ENCODE results near the gene NEUROG3. TPM values are rescaled to one million over a fixed set of nuclear protein-coding genes. Genes with fewer than 3 reads are reported as not detected.

NEUROG3 gene
- total and polyA plus RNA-seq, 2 donors (not counting 1 experiment from before 2014, with no cell fraction given) = not detected

DNA sequence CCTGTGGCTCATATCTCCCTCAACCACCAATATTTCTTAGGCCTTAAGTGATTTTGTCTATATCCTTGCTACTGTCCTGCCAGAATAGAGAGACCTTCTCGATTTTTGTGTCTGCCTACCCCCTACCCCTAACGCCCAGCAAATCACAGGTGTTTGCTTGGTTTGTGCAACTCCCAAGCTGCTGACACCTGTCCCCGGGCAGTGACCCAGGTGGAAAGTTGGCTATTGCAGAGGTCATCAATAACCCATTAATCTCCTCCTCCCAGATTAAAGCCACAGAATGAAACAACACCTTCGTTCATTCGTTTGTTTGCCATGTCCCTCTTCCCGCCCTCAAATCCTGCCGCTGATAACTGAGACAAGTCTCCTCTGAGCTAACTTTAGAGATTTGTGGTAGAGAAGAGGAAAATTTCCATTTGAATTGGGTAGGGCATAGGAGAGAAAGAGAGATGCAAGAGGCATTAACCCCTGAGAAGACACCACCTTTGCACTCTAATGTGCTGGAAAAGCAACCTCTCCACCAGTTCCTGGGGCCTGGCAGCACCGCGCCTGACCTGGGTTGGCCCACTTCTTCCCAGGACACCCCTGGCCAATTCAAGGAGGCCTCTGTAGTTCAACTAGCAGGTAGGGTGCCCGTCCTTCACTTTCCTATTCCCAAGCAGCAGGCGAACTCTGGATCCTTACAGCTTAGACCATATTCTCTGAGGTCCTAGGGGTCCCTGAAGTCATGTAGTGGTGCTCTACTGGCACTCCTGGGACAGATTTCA is 3.0 kb downstream of the NEUROG3 start:
- Histone ChIP-seq H3K27ac (ENCODE audit: insufficient read depth, low read length) (no peak overlapping the region), H3K36me3 (ENCODE audit: control insufficient read depth, insufficient read depth, low read length) (no peaks in the 10 kb centered on the region), H3K9ac (ENCODE audit: insufficient read depth, low read length) (no peak overlapping the region), H3K4me1 (ENCODE audit: control insufficient read depth, extremely low read depth, insufficient read depth, low read length) (no peaks in the 10 kb centered on the region), H3K79me2 (ENCODE audit: control insufficient read depth, insufficient read depth, low read length) (no peaks in the 10 kb centered on the region), H4K20me1 (ENCODE audit: control insufficient read depth, extremely low read depth, insufficient read depth, low read length) (no peaks in the 10 kb centered on the region), H3K4me3 (replicated peaks in 1 of 4; ENCODE audit: control extremely low read depth in 1 of 4, insufficient read depth in 1 of 4, low read depth in 3 of 4, low read length in 4 of 4) (no peak overlapping the region), H3K4me2 (ENCODE audit: extremely low read depth, insufficient read depth, low read length) (no peak overlapping the region), H3K9me3 (ENCODE audit: control insufficient read depth, insufficient read depth, low read depth, low read length) (no peaks in the 10 kb centered on the region), H2AFZ (ENCODE audit: low read length) (no peak overlapping the region), H3K27me3 (ENCODE audit: control insufficient read depth, insufficient read depth, low read length) (peaks cover 65% of the 10 kb centered on the region)
- TF ChIP-seq EZH2 (IDR thresholded peaks at IDR 0.05; ENCODE audit: low read length, missing control alignments) (no peak), CTCF (conservative IDR thresholded peaks at IDR 0.05 in 1 of 2, IDR thresholded peaks at IDR 0.05 in 1 of 2; ENCODE audit: low read depth in 1 of 2, low read length in 2 of 2) (no peak)
- DNase-seq (ENCODE audit: low read depth in 2 of 2) = no peak

- Histone ChIP-seq H3K27me3 (ENCODE audit: control insufficient read depth, insufficient read depth, low read length) (peaks cover 58% of the 10 kb centered on the region), H3K9me3 (ENCODE audit: control insufficient read depth, insufficient read depth, low read depth, low read length) (no peaks in the 10 kb centered on the region), H4K20me1 (ENCODE audit: control insufficient read depth, extremely low read depth, insufficient read depth, low read length) (no peaks in the 10 kb centered on the region), H3K79me2 (ENCODE audit: control insufficient read depth, insufficient read depth, low read length) (no peaks in the 10 kb centered on the region), H2AFZ (ENCODE audit: low read length) (no peak overlapping the region), H3K36me3 (ENCODE audit: control insufficient read depth, insufficient read depth, low read length) (no peaks in the 10 kb centered on the region), H3K4me2 (ENCODE audit: extremely low read depth, insufficient read depth, low read length) (no peak overlapping the region), H3K27ac (ENCODE audit: insufficient read depth, low read length) (no peak overlapping the region), H3K4me1 (ENCODE audit: control insufficient read depth, extremely low read depth, insufficient read depth, low read length) (no peaks in the 10 kb centered on the region), H3K9ac (ENCODE audit: insufficient read depth, low read length) (no peak overlapping the region), H3K4me3 (replicated peaks in 1 of 4; ENCODE audit: control extremely low read depth in 1 of 4, insufficient read depth in 1 of 4, low read depth in 3 of 4, low read length in 4 of 4) (no peak overlapping the region)
- TF ChIP-seq CTCF (conservative IDR thresholded peaks at IDR 0.05 in 1 of 2, IDR thresholded peaks at IDR 0.05 in 1 of 2; ENCODE audit: low read depth in 1 of 2, low read length in 2 of 2) = no peak
- TF ChIP-seq EZH2 (IDR thresholded peaks at IDR 0.05; ENCODE audit: low read length, missing control alignments) = no peak
- no peak for DNase-seq (ENCODE audit: low read depth in 2 of 2)
Measured at GRCh38 chr10:69569396-69569934, 3.8 kb downstream of the NEUROG3 start.

DNA sequence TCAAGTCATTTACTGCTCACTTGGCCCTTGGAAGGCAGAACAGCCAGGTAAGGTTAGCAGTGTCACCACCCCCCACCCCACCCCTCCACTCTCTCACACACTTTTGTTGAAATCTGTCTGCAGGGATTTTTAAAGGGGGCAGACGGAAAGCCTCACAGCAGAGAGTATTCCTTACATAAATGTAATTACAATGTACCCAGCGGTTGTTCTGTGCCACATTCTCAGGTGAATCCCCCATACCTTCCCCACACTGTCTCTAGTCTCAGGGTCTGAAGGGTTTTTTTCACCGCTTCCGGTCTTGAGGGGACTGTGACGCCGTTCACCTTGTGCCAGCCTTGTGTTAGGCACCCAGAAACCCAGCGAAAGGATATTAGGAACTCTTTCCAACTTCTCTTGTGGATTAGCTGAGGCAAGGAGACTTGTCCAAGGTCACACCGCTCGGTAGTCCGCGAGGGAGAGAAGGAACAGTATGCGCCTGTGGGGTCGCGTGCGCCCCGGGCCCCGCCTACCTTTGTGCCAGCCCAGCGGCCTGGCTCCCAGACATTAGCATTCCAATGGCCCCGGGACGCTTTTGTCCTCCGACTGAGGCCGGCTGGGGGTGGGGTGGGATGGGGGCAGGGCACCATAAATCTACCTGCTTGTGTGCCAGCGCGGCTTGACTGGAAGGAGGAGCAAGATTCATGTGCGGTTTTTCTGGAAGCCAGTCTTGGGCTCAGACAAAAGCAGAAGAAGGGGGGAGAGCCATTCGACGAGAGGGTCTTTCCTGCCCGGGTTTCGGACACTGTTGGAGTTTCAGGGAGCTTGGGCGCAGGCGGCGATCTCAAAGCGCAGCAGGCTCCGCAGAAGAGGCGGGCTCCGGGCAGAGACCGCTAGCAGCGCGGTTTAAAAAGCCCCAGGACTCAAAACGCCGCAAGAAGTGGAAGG is 4.5 kb downstream of the NEUROG3 start:
- Histone ChIP-seq H3K4me2 (ENCODE audit: extremely low read depth, insufficient read depth, low read length) (no peak overlapping the region), H3K9me3 (ENCODE audit: control insufficient read depth, insufficient read depth, low read depth, low read length) (no peaks in the 10 kb centered on the region), H3K4me3 (replicated peaks in 1 of 4; ENCODE audit: control extremely low read depth in 1 of 4, insufficient read depth in 1 of 4, low read depth in 3 of 4, low read length in 4 of 4) (no peak overlapping the region), H3K4me1 (ENCODE audit: control insufficient read depth, extremely low read depth, insufficient read depth, low read length) (no peaks in the 10 kb centered on the region), H3K9ac (ENCODE audit: insufficient read depth, low read length) (no peak overlapping the region), H3K27ac (ENCODE audit: insufficient read depth, low read length) (no peak overlapping the region), H2AFZ (ENCODE audit: low read length) (no peak overlapping the region), H3K36me3 (ENCODE audit: control insufficient read depth, insufficient read depth, low read length) (no peaks in the 10 kb centered on the region), H3K79me2 (ENCODE audit: control insufficient read depth, insufficient read depth, low read length) (no peaks in the 10 kb centered on the region), H4K20me1 (ENCODE audit: control insufficient read depth, extremely low read depth, insufficient read depth, low read length) (no peaks in the 10 kb centered on the region), H3K27me3 (ENCODE audit: control insufficient read depth, insufficient read depth, low read length) (peaks cover 51% of the 10 kb centered on the region)
- no peak for DNase-seq (ENCODE audit: low read depth in 2 of 2)
- no peak for TF ChIP-seq CTCF (conservative IDR thresholded peaks at IDR 0.05 in 1 of 2, IDR thresholded peaks at IDR 0.05 in 1 of 2; ENCODE audit: low read depth in 1 of 2, low read length in 2 of 2)
- TF ChIP-seq EZH2 (IDR thresholded peaks at IDR 0.05; ENCODE audit: low read length, missing control alignments) = no peak

Measured in fibroblast of lung (primary cell).